ENCODE data around the gene COBL.

The COBL gene

DNA sequence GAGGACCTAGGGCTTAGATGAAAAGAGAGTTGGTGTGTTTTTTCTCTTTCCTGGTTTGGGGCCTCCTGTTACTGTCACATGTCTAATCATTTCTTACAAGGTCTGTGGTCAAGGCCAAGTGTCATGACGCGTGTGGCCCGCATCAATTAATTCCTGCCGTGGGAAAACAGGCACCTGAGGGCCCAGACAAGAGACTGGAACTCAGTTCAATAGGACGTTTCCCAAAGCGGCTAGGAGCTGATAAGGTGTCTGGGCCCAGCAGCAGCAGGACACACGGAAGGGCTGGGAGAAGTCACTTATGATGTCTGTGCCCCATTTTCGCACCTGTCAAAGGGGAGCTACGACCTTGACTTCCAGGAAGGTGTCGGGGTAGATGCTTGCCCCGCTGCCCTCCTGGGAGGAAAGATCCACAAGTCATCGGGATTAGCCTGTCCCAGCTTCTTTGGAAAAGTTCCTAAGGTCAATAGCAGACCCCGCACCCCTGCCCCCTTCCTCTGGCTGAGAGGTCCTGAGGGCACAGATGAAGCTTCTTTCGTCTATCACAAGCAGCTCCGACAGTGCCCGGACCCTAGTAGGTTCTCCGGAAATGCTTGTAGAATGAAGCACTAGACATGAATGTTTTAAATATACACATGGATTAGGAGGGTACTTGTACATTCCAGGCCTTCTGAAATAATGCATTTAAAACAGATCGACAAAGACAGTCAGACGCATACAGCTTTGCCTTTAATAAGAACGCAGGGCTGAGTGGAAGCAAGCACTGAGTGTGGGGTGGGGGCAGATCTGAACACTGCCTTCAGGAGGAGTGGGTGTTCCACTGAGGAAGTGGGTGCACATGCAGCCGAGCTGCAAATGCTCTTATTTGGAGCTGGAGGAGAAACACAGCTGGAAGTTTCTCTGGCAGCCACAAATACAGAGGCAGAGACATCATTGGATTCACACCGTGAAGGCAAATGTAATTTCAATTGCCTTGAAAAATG is 296.4 kb downstream of the COBL start:
- Histone ChIP-seq H3K36me3 (ENCODE audit: control insufficient read depth, insufficient read depth, low read length) (no peaks in the 10 kb centered on the region), H3K27ac (ENCODE audit: insufficient read depth, low read depth, low read length, poor library complexity, severe bottlenecking) (no peak overlapping the region), H3K9me3 (ENCODE audit: control insufficient read depth, low read length) (no peaks in the 10 kb centered on the region), H3K27me3 (ENCODE audit: control insufficient read depth, insufficient read depth, low read length, poor library complexity, severe bottlenecking) (no peaks in the 10 kb centered on the region), H3K4me1 (ENCODE audit: control insufficient read depth, insufficient read depth, low read length) (no peaks in the 10 kb centered on the region), H3K4me3 (ENCODE audit: insufficient read depth, low read depth, low read length) (no peak overlapping the region)
- 92 to 93% methylated on average over 22 of the region's 22 CpGs for WGBS, 2 experiments

DNA sequence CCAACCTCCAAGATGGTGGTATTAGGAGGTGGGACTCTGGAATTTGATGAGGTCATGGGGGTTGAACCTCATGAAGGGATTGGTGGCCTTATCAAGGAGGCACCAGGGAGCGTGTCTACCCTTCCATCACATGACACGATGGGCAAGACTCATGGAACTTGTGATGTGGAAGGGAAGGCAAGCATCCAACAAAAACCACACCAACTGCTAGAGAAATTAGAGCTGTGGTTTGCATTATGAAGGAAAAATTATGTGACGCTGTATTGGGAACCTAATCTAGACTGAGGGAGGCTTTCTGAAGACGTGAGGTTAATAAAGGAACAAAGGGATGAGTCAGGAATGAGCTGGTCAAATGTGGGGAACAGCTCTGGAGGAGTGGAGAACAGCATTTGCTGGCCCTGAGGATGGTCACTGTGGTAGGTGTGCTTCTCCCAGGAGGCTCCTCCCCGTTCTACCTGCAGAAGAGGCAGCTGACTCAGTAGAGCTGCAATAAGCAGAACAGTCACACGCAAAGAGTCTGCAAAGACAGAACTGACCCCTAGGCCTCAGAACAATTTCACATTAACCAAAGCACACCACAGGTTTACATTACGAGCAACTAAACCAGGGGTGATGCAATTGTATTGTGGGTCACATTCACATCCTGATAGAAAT is 297.3 kb downstream of the COBL start:
- Histone ChIP-seq H3K9me3 (ENCODE audit: control insufficient read depth, low read length) (no peaks in the 10 kb centered on the region), H3K4me3 (ENCODE audit: insufficient read depth, low read depth, low read length) (no peak overlapping the region), H3K36me3 (ENCODE audit: control insufficient read depth, insufficient read depth, low read length) (no peaks in the 10 kb centered on the region), H3K4me1 (ENCODE audit: control insufficient read depth, insufficient read depth, low read length) (no peaks in the 10 kb centered on the region), H3K27ac (ENCODE audit: insufficient read depth, low read depth, low read length, poor library complexity, severe bottlenecking) (no peak overlapping the region), H3K27me3 (ENCODE audit: control insufficient read depth, insufficient read depth, low read length, poor library complexity, severe bottlenecking) (no peaks in the 10 kb centered on the region)
- 95 to 96% methylated on average over 7 of the region's 7 CpGs for WGBS, 2 experiments

DNA sequence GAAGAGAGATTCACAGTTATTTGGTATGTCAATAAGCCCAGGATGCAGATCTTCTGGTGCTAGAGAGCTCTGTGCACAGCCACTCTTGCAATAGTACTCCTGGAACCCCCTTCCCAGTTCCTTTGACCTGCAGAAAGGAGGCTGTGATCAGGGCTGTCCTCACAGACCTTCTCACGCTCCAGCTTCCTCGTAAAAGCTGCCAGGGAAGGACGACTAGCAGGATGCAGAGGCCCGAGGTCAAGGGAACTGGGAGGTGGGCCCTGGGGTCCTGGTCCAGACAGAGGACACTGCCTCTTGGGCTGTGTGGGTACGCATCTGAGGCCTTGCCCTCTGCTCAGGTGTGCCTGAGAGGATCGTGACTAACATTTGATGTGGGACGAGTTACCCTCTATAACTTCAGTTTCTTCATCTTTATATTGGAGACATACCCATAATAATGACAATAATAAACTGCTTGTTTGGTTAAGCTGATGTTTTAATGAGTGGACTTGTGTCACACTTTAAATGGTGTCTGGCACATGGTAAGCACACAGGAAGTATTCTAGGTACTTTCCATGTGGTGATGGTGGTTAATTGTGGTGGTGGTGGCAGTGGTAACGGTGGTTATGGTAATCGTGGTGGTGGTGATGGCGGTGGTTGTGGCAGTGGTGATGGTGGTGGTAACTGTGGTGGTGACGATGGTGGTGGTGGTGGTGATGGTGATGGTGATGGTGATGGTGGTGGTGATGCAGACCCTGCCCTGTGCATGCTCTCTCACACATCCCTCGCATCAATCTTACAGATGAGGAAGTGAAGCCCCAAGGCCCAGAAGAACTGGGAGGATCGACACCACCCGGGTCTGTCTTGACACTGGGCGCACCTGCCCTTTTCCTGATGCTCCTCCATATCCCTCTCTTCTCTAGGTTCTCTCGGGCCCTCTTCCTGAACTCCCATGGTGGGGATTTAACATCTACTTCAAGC is 298.8 kb downstream of the COBL start:
- no peak overlapping the region for H3K4me3 ChIP-seq (ENCODE audit: insufficient read depth, low read depth, low read length)
- no peak overlapping the region for H3K27ac ChIP-seq (ENCODE audit: insufficient read depth, low read depth, low read length, poor library complexity, severe bottlenecking)
- no peaks in the 10 kb centered on the region for H3K36me3 ChIP-seq (ENCODE audit: control insufficient read depth, insufficient read depth, low read length)
- no peaks in the 10 kb centered on the region for H3K9me3 ChIP-seq (ENCODE audit: control insufficient read depth, low read length)
- no peaks in the 10 kb centered on the region for H3K27me3 ChIP-seq (ENCODE audit: control insufficient read depth, insufficient read depth, low read length, poor library complexity, severe bottlenecking)
- WGBS, 2 experiments = 93 to 95% methylated on average over 16 of the region's 16 CpGs
- no peaks in the 10 kb centered on the region for H3K4me1 ChIP-seq (ENCODE audit: control insufficient read depth, insufficient read depth, low read length)

GRCh38 chr7:51016546-51016945 is 300.1 kb downstream of the COBL start:
- Histone ChIP-seq H3K4me1 (ENCODE audit: control insufficient read depth, insufficient read depth, low read length) (no peaks in the 10 kb centered on the region), H3K36me3 (ENCODE audit: control insufficient read depth, insufficient read depth, low read length) (no peaks in the 10 kb centered on the region), H3K4me3 (ENCODE audit: insufficient read depth, low read depth, low read length) (no peak overlapping the region), H3K27ac (ENCODE audit: insufficient read depth, low read depth, low read length, poor library complexity, severe bottlenecking) (no peak overlapping the region), H3K27me3 (ENCODE audit: control insufficient read depth, insufficient read depth, low read length, poor library complexity, severe bottlenecking) (no peaks in the 10 kb centered on the region), H3K9me3 (ENCODE audit: control insufficient read depth, low read length) (no peaks in the 10 kb centered on the region)
- WGBS, 2 experiments = 95 to 98% methylated on average over 9 of the region's 9 CpGs

DNA sequence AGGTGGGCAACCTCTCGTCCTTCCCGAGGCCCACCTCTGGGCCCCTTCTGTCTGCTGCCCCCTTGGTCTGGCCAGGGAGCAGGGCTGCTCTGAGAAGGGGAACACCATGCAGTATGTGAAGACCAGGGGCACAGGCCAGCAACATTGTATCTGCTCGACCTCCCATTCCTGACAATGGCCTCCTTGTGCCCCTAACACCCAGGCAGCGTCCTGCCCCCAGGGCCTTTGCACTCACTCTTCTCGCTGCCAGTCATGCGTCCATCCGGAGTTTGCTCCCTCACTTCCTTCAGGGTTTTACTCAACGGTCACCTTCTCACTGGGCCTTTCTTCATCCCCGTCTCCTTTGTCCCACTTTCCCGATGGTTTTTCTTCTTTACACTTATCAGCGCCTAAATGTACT is 301.0 kb downstream of the COBL start:
- Histone ChIP-seq H3K36me3 (ENCODE audit: control insufficient read depth, insufficient read depth, low read length) (no peaks in the 10 kb centered on the region), H3K4me1 (ENCODE audit: control insufficient read depth, insufficient read depth, low read length) (no peaks in the 10 kb centered on the region), H3K27me3 (ENCODE audit: control insufficient read depth, insufficient read depth, low read length, poor library complexity, severe bottlenecking) (no peaks in the 10 kb centered on the region), H3K27ac (ENCODE audit: insufficient read depth, low read depth, low read length, poor library complexity, severe bottlenecking) (no peak overlapping the region), H3K9me3 (ENCODE audit: control insufficient read depth, low read length) (no peaks in the 10 kb centered on the region), H3K4me3 (ENCODE audit: insufficient read depth, low read depth, low read length) (no peak overlapping the region)
- 93 to 94% methylated on average over 11 of the region's 11 CpGs for WGBS, 2 experiments

- no peaks in the 10 kb centered on the region for H3K27me3 ChIP-seq (ENCODE audit: control insufficient read depth, insufficient read depth, low read length, poor library complexity, severe bottlenecking)
- no peaks in the 10 kb centered on the region for H3K4me1 ChIP-seq (ENCODE audit: control insufficient read depth, insufficient read depth, low read length)
- H3K36me3 ChIP-seq (ENCODE audit: control insufficient read depth, insufficient read depth, low read length) = no peaks in the 10 kb centered on the region
- 92 to 93% methylated on average over 16 of the region's 16 CpGs for WGBS, 2 experiments
- H3K4me3 ChIP-seq (ENCODE audit: insufficient read depth, low read depth, low read length) = no peak overlapping the region
- H3K27ac ChIP-seq (ENCODE audit: insufficient read depth, low read depth, low read length, poor library complexity, severe bottlenecking) = no peak overlapping the region
- H3K9me3 ChIP-seq (ENCODE audit: control insufficient read depth, low read length) = no peaks in the 10 kb centered on the region
Observed at GRCh38 chr7:51014811-51015210, 301.8 kb downstream of the COBL start.

DNA sequence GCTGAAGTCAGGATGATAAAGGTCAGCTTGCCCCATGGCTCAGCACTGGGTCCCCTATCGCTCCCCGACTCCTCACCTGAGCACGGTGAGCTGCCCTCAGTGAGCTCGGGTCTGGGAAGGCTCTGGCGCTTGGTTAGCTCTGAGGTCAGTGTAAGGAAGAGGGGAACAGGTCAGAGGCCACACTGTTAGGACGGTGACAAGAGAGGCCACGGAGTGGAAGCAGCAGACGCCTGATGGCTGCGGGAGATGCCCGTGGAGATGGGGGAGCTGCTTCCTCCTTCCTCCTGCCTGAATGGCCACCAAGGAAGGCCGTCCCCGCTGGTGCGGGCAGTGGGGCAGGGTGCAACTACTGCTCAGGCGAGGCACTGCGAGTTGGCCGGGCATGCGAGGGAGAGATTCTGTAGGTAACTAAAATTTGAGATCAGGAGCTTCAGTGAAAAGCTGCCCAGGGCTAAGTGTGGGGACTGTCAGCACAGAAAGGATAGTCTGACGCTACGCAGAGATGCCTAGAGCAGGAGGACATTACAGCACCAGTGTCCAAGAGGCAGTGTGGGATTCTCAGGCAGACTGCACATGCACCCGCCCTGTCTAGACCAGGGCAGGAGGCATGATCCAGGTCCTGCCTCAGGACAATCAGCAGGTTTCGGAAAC is 302.6 kb downstream of the COBL start:
- no peaks in the 10 kb centered on the region for H3K4me1 ChIP-seq (ENCODE audit: control insufficient read depth, insufficient read depth, low read length)
- no peaks in the 10 kb centered on the region for H3K27me3 ChIP-seq (ENCODE audit: control insufficient read depth, insufficient read depth, low read length, poor library complexity, severe bottlenecking)
- no peak overlapping the region for H3K27ac ChIP-seq (ENCODE audit: insufficient read depth, low read depth, low read length, poor library complexity, severe bottlenecking)
- H3K36me3 ChIP-seq (ENCODE audit: control insufficient read depth, insufficient read depth, low read length) = no peaks in the 10 kb centered on the region
- no peak overlapping the region for H3K4me3 ChIP-seq (ENCODE audit: insufficient read depth, low read depth, low read length)
- WGBS, 2 experiments = 88 to 89% methylated on average over 21 of the region's 21 CpGs
- no peaks in the 10 kb centered on the region for H3K9me3 ChIP-seq (ENCODE audit: control insufficient read depth, low read length)

DNA sequence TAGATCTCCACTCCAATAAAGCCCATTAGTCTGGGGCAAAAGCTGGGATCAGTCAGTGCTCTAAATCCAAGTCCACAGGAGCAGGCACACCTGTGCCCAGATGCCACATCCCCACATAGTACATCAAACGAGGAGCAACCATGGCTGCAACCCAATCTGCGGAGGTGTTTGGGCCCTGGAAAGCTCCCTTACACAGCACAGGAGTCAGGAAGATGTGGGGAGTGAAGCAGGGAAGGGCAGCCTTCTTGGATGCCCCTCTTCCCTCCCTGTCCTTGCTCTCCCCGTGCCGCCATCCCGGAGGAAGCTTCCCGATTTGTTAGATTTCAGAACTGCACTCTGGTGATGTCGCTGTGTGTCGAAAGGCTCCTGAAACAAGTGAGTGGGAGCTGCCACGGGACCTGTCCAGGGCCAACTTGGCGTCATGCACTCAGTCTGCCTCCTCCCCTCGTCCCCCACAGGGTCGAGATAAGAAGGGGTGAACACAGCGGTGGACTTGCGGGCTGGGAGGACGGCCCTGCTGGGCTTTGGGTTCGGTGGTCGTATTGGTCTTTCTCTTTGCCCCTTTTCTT is 303.3 kb downstream of the COBL start:
- 92 to 93% methylated on average over 17 of the region's 17 CpGs for WGBS, 2 experiments
- H3K9me3 ChIP-seq (ENCODE audit: control insufficient read depth, low read length) = no peaks in the 10 kb centered on the region

DNA sequence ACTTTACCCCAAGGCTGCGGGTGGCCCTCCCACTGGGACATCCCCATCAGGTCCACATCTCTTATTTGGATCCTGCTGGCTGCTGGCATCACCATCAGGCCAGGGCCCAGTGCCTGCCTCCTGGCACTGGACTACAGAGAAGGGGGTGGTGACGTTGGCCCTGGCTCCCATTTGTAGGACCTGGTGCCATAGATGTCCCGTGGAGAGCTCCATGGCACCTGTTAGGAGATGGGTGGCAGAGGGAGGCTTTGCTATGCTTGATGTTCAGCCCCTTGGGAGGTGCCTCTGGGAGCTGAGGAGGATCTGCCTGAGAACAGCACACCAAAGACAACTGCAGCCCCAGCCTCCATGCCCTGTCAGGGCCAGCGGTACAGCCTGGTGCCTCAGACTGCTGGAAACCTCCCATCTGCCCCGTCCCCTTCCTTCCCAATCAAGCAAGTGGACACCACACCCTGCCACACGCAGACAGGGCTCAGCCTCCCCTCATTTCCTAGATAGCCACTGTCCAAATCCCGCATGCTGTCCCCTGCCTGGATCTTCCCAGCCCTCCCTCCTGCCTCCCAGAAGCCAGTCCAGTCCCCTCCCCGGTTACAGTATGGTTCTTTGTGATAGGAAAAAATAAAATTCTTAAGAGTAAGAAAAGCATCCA is 303.9 kb downstream of the COBL start:
- Histone ChIP-seq H3K27me3 (ENCODE audit: control insufficient read depth, insufficient read depth, low read length, poor library complexity, severe bottlenecking) (no peaks in the 10 kb centered on the region), H3K36me3 (ENCODE audit: control insufficient read depth, insufficient read depth, low read length) (no peaks in the 10 kb centered on the region), H3K4me1 (ENCODE audit: control insufficient read depth, insufficient read depth, low read length) (no peaks in the 10 kb centered on the region), H3K4me3 (ENCODE audit: insufficient read depth, low read depth, low read length) (no peak overlapping the region), H3K27ac (ENCODE audit: insufficient read depth, low read depth, low read length, poor library complexity, severe bottlenecking) (no peak overlapping the region), H3K9me3 (ENCODE audit: control insufficient read depth, low read length) (no peaks in the 10 kb centered on the region)
- 94% methylated on average over 7 to 8 of the region's 8 CpGs for WGBS, 2 experiments

More for the DNA sequence above, 303.3 kb downstream of the COBL start:
- Histone ChIP-seq H3K27me3 (ENCODE audit: control insufficient read depth, insufficient read depth, low read length, poor library complexity, severe bottlenecking) (no peaks in the 10 kb centered on the region), H3K4me3 (ENCODE audit: insufficient read depth, low read depth, low read length) (no peak overlapping the region), H3K36me3 (ENCODE audit: control insufficient read depth, insufficient read depth, low read length) (no peaks in the 10 kb centered on the region), H3K27ac (ENCODE audit: insufficient read depth, low read depth, low read length, poor library complexity, severe bottlenecking) (no peak overlapping the region), H3K4me1 (ENCODE audit: control insufficient read depth, insufficient read depth, low read length) (no peaks in the 10 kb centered on the region)
